GM19239 (cell line): Measurements from ENCODE around the gene TUBGCP6.

Experiments
- DNase-seq: peaks from one replicate; pipeline ENCODE4 v3.0.0; 2011; ENCODE audit warnings: low spot score; ENCODE audit not compliant: insufficient read length
- FAIRE-seq: peaks from 2 replicates; lab custom pipeline; 2011; peaks lifted over from hg19 to GRCh38; lab: Jason Lieb, UNC

Gene TUBGCP6

GRCh38 chr22:50232481-50233151, 12.2 kb downstream of the TUBGCP6 start:
- FAIRE-seq (no peak), DNase-seq (no peak)

DNA sequence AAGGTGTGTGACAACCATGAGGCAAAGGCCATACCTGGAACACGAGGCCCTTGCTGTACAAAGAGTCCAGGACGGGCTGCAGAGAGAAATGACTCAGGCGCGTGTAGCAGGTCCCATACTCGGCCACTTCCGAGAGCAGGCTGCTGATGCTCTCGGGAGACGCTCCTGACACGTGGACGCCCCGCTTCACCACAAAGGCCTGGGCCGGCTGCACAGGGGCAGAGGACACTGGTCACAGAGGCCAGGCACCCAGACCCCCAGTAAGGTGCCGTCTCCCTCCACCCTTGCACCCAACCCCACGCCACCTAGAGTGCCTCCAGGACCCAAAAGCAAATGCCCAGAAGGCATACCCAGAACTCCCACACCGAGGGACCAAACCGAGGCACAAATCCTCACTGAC, 15.5 kb downstream of the TUBGCP6 start:
- FAIRE-seq = no peak
- no peak for DNase-seq

- DNase-seq (no peak), FAIRE-seq (no peak)
Measured at GRCh38 chr22:50228366-50228765, 16.5 kb downstream of the TUBGCP6 start.

GRCh38 chr22:50227579-50228215, 17.1 kb downstream of the TUBGCP6 start:
- no peak for FAIRE-seq

GRCh38 chr22:50226875-50227165, 18.0 kb downstream of the TUBGCP6 start:
- FAIRE-seq (no peak), DNase-seq (no peak)

More at GRCh38 chr22:50227579-50228215, 17.1 kb downstream of the TUBGCP6 start:
- no peak for DNase-seq

GRCh38 chr22:50226063-50226874, 18.6 kb downstream of the TUBGCP6 start:
- DNase-seq (no peak), FAIRE-seq (no peak)

DNA sequence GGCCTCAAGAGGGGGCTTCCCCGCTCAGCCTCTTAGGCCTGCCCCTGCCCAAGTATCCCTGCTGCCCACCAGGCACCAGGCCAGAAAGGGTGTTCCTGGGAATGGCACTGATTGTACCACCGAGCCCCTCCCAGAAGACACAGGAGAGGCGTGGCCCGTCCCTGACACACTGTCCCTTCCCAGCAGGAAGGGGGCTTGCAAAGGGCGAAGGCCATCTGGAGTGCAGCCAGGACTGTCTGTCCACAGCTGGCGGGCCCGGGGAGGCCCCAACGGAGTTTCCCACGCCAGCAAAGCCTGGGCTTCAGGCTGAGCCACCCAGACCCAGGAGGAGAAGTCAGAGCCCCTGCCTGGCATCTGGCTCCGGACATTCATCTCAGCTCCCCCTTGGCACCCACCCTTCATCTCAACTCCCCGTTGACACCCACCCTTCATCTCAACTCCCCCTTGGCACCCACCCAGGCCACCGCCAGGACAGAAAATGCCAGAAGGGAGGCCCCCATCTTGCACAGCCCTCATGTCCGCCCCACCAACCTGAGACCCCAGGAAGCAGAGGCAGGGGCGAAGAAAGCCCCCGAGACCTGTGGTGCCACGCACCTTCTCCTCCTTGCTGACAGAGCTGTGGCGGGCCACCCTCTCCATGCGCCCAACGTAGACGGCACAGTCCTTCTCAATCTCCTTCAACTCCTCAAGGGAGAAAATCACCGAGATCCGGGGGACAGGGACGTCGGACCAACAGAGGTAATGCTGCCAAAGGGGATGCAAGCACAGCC, 19.4 kb downstream of the TUBGCP6 start:
- FAIRE-seq (no peak), DNase-seq (no peak)

DNA sequence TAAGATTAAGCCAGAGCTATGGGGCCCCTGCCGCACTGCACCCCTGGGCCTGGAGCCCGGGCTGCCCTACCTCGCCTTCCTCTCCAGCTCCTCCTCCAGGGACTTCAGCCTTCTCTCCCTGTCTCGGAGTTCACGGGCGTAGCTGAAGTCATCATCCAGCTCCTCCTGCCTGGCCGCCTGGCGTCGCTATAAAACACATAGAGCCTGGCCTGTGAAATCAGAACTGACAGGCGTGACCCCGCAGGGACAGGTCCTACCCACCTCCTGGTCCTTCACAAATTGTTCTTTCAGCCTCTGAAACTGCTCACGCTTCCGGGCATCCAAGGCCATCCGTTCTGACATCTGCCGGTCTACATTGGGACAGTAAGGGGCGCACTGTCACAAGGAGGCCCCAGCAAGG, 20.8 kb downstream of the TUBGCP6 start:
- FAIRE-seq = no peak
- no peak for DNase-seq

- no peak for DNase-seq
- FAIRE-seq = no peak
Measured at GRCh38 chr22:50222508-50222907, 22.3 kb downstream of the TUBGCP6 start.

DNA sequence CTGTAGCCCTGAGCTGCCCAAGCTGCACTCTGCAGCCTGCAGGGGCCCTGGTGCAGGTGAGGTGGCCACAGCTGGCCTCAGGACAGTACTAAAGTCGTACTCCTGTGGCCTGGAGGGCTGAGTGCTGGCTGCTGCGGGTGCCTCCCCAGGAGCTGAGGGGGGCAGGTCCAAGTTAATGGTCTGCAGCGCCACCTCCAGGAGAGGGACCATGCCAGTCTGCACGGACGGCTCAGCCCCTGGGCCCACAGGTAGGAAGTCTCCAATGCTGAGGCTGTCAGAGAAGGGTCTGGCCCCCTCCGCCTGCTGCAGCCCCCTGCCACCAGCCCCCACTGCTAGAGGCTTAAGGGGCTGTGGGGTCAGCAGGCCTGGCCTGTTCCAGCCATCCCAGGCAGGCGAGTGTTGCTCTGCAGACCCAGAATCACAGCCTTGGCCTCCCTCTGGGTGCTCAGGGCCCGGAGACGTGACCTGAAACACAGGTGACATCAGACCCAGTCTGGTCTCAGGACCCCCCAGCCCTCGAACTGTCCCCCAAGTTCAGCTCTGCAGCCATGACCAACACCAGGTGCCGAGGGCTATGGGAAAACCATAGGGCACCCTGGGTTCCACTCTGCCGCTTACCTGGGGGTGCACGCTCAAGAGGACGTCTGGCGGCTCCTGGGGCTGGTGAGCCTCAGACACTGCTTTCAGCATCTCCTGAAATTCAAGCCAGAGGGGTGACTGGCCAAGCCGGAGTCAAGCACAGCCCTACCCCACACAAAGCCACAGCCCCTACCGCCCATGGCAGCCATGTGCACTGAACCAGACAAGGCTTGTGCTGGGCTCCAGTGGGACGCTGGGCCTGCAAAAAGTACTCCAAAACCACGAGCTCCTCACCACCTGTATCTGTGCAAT, 23.2 kb downstream of the TUBGCP6 start:
- FAIRE-seq (no peak), DNase-seq (no peak)

GRCh38 chr22:50220603-50221409, 24.0 kb downstream of the TUBGCP6 start:
- DNase-seq (no peak), FAIRE-seq (no peak)

DNA sequence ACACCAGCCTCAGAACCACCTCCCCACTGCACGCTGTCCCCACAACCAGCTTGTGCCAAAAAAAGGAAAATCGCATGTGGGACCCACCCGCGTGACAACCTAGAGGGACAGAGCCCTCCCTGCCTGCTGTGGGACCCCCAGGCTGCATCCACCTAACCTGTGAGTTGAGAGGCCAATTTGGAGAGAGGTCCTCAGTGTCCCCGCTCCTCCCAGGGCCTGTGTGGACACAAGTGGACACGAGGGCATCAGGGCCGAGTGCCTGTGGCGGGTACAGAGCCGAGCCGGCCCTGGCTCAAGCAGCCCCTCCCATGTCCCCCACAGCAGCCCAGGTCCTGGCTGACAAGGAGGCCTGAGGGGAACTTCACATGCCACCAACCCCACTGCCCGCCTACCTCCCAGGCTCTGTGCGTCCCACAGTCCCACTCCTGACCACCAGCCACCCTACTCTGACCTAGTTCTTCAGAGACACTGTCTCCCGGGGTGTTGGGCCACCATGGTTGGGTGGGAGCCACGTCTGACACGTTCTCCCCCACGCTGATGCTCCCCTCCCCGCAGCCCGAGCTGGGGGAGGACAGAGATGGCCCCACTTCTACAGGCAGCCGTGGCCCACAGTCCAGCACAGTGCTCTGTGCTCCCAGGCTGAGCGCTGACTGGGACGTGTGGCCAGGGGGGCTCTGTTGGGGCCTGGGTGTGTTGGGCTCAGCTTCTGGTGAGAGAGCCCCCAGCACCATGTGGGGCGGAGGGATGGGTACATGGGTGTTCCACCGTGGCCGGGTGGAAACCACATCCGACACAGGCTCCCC, 24.8 kb downstream of the TUBGCP6 start:
- DNase-seq (no peak), FAIRE-seq (no peak)

GRCh38 chr22:50218996-50219727, 25.7 kb downstream of the TUBGCP6 start:
- FAIRE-seq (no peak), DNase-seq (no peak)

DNA sequence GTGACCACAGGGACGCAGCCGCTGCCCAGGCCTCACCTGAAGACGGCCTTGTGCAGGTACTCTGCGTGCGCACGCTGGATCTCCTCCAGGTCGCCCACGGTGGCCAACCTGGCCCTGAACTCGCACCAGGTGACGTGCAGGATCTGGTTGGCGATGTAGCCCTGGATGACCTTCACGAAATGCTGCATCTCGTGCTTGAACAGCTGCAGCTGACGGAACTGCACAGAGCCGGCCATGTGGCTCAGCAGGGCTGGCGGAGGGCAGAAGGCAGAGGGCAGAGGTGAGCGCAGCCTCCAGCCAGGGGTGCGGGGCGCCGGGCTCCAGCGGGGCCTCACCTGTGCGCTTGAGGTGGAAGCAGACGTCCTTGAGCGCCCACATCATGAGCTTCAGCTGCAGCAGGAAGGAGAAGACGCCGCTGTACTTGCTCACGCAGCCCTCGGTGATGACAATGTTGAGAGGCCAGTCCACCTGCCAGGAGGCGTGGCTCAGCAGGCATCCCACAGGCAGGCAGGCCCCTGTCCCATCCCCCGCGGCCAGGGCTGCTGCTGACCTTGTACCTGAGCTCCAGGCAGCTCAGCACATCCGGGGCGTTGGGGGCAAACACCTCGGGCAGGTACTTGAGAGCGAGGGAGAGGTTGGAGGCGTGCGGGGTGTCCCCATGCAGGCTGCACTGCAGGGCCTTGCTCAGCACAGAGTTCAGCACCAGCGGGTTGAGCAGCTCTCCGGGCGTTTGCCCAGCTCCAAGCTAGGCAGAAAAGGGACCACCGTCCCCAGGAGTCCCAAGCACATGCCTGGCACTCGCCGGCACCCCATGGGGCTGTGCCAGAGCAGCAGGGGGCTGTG, 26.4 kb downstream of the TUBGCP6 start:
- no peak for FAIRE-seq

DNA sequence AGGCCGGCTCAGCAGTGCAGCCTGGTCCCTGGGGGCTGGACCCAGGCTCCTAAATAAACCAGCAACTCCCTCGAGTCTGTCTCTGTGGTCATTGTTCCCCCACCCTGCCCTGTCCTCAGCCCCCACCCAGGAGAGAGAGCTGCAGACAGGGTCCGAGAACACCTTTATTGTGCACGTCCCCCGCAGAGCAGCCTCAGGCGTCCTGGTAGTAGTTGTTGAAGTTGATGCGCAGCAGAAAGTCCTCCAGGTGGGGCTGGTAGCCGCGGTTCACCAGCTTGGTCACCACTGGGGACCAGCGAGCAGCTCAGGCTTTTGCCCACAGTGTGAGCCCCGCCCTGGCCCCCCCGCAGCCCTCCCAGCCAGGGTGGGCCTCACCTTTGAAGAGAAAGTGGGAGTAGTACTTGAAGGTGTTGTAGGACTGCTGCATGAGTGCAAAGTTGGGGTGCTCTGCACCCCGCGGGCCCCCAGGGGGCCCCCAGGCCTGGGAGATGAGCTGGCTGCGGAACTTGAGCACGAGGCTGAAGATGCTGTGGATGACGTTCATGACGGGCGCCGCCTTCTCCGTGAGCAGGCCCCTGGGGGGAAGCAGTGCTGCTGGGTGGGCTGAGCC, 27.2 kb downstream of the TUBGCP6 start:
- FAIRE-seq (no peak), DNase-seq (no peak)

More for the DNA sequence above, 26.4 kb downstream of the TUBGCP6 start:
- DNase-seq = no peak
